ENCODE data around the gene NEK4.
"Not testable (repeated sequence)": the region's sequence is repeated elsewhere in the genome, so short reads cannot be mapped to it uniquely, and the experiment has no call there.

Gene NEK4

GRCh38 chr3:52695798-52696671, 74.7 kb downstream of the NEK4 start:
- no peak for DNase-seq

GRCh38 chr3:52694528-52695189, 76.1 kb downstream of the NEK4 start:
- DNase-seq = no peak

GRCh38 chr3:52693071-52693470, 77.7 kb downstream of the NEK4 start:
- no peak for DNase-seq

DNA sequence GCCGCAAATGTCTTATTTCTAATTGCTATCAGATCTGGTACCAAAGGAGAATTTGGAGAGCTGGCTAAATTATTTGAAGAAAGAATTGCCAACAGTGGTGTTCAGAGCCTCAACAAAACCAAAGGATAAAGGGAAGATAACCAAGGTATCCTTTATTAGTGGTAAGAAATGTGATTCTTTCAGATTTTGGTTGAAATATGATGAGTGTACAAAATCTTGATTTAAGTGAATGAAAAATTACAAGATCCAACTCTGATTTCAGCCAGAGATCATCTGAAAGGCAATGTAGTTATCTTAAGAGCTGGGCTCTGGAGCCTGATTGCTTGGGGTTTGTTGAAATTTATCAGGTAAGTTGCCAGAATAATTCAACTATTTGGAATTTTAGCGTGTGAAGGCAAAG, 80.2 kb downstream of the NEK4 start:
- DNase-seq = no peak

- no peak for DNase-seq
Measured at GRCh38 chr3:52689151-52689550, 81.6 kb downstream of the NEK4 start.

DNA sequence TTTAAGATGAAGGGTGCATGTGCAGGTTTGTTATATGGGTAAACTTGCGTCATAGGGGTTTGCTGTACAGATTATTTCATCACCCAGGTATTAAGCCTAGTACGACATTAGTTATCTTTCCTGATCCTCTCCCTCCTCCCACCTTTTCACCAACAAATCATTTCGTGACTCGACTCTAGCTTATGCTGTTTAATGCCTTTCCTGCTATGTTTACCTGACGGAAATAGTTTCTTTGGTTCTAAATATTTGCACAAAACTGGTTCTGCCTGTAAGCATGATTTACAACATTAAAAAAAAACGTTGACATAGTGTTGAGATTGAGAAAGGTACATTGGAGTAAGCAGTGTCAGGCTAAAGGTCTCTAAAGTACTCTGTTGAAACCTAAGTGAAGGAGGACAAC, 82.5 kb downstream of the NEK4 start:
- DNase-seq = no peak

GRCh38 chr3:52685709-52686691, 84.7 kb downstream of the NEK4 start, which contains the start of the genes GNL3 and PBRM1:
GNL3 (plus strand) TSS chr3:52686032; CDS start chr3:52686093, 61 bp downstream.
PBRM1 (minus strand) TSS chr3:52685913.
- peak; percentile 94 to 96 for DNase-seq

GRCh38 chr3:52685285-52685708, 85.4 kb downstream of the NEK4 start:
- peak; percentile 86 to 91 for DNase-seq

DNA sequence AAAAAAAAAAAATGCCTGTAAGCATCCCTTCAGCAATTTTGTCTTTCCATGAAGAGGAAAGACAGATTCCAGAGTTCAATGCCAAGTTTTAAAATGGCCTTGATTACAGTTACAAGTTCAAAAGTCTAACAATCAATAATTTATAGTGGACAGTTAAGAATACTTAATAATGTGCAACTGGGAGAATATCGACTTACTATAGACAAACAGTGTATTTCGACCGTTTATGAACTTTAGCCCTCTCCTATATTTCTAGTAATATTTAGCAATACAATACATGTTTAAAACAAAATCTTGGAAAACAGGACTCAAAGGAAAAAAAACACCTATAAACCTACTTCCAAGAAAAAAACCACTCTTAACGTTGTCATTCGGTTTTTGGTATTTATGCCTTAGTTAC, 86.6 kb downstream of the NEK4 start:
- no peak for DNase-seq

DNA sequence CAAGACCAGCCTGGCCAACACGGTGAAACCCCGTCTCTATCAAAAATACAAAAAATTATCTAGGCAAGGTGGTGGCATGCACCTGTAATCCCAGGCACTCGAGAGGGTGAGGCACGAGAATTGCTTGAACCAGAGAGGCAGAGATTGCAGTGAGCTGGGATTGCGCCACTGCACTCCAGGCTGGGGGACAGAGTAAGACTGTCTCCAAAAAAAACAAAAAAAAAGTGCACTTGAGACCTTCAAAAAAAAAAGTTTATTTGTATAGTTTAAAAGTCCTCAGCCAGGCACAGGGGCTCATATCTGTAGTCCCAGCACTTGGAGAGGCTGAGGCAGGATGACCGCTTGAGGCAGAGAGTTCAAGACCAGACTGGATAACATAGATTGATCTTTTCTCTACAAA, 87.1 kb downstream of the NEK4 start:
- no peak for DNase-seq

DNA sequence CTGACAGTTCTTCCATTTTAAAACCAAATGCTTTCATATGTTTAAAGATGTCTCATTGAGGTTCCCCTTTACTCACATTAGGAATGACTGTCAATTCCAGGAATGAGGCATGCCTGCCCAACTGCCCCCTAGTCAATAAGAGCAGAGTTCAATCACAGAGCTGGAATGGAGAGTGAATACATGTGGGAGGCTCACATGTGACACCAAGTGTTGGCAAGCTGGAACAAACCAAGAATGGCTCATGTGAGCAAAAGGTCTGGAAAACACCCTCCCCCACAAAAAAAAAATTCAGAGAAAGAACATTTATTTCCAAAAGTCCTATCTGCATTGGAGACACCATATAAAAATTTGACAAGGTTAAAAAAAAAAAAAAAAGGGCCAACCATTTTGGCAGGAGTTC, 88.7 kb downstream of the NEK4 start:
- peak; percentile 58 to 59 for DNase-seq

GRCh38 chr3:52681596-52681995, 89.1 kb downstream of the NEK4 start:
- DNase-seq = no peak

- DNase-seq = no peak
Measured at GRCh38 chr3:52679811-52680210, 90.9 kb downstream of the NEK4 start.

GRCh38 chr3:52679199-52679538, 91.6 kb downstream of the NEK4 start:
- DNase-seq = no peak

DNA sequence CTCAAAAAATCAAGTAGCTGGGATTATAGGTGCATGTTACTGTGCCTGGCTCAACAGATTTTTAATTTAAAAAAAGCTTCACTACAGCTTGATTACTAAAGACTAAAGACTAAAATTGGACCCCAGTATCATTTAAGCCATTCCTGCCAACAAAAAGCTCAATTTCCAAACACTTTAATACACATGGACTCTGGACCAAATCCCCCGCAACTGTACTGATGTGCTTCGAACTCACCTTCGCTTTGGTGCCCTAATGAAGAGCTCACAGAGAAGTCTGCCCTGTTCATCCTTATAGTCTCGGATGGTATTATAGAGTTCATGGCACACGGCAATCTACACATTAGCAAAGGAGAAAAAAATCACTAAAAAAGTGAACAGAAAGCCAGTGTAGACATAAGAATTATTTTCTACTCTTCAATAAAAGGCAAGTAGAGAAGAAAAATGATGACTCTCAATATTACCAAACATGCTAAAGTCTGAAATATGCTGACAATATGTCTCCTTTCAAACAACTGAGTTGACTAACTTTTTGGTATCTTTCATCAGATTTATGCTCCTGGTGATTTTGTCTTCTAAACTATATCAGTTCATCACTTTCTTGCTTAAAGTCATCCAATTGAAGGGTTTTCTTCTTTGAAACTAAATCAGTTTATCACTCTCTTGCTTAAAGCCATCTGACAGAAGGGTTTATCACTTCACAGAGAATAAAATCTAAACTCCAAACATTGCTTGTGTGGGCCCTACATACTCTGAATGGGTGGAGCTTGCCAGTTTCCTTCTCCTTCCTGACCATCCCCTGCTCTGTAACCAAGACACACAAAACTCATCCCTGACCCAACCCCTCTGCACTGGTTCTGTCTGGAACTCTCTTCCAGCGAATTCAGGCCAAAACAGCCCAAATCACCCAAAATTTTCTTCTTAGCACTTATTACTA, 92.2 kb downstream of the NEK4 start:
- DNase-seq = no peak

DNA sequence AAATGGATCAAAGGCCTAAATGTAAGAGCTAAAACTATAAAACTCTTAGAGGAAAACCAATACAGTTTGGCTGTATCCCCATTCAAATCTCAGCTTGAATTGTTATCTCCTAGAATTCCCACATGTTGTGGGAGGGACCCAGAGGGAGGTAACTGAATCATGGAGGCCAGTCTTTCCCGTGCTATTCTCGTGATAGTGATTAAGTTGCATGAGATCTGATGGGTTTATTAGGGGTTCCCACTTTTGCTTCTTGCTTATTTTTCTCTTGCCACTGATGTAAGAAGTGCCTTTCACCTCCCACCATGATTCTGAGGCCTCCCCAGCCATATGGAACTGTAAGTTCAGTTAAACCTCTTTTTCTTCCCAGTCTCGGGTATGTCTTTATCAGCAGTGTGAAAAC, 94.5 kb downstream of the NEK4 start:
- DNase-seq = not testable (repeated sequence)

DNA sequence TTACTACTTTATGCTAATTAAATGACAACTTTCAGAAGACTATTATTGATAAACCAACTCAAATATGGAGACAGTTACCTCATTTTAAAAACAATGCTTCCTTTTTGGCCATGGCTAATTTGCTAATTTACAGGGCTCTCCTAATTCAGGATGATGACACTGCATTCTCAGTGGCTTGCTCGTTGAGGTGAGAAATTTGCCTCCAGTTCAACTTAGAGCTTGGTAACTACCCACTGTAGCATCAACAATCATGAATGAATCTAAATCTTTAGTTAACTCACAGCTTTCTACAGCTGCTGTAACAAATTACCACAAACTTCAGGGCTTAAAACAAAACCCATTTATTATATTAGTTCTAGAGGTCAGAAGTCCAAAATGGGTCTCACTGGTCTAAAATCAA, 99.1 kb downstream of the NEK4 start:
- no peak for DNase-seq

- peak; percentile 48 to 61 for DNase-seq
Measured at GRCh38 chr3:52670621-52671521, 99.9 kb downstream of the NEK4 start.

GRCh38 chr3:52663098-52663497, 107.6 kb downstream of the NEK4 start:
- DNase-seq = no peak

GRCh38 chr3:52660046-52660445, 110.7 kb downstream of the NEK4 start:
- DNase-seq = no peak
